Endothelial cell of umbilical vein (primary cell): ENCODE results near the gene TMEM184C. TPM values are rescaled to one million over a fixed set of nuclear protein-coding genes. Genes with fewer than 3 reads are reported as not detected.

ENCODE experiments used
- BruUV-seq: library from RNA; stranded (reverse); fragments of 400-500 nt; replicated peaks from 2 replicates; lab custom pipeline; 2021; lab: Mats Ljungman, UMichigan
- CTCF ChIA-PET: fragments of 300-600, 350-600 bp; sonication (Branson Sonifier 250); formaldehyde crosslinking; loops from one replicate; lab custom pipeline; 2021; ENCODE audit warnings: antibody characterized with exemption, inconsistent platforms; lab: Charles Lee
- POLR2A ChIA-PET: fragments of 300-600, 350-600 bp; sonication (Branson Sonifier 250); formaldehyde crosslinking; loops from one replicate; lab custom pipeline; 2021; ENCODE audit warnings: antibody characterized with exemption, inconsistent platforms; lab: Charles Lee
- DNase-seq: peaks from one replicate; pipeline ENCODE4 v3.0.0-alpha.2; 2011; ENCODE audit warnings: low read depth, low spot score
- FAIRE-seq: peaks from 2 replicates; lab custom pipeline; 2011; peaks lifted over from hg19 to GRCh38; lab: Jason Lieb, UNC
- H2AFZ ChIP-seq: 2 replicates; pipeline ENCODE4 v1.6.0; 2012; ENCODE audit warnings: low read depth, low read length, control low read depth, inconsistent platforms
- H3K27ac ChIP-seq: 2 replicates; pipeline ENCODE4 v1.5.1; 2011; ENCODE audit warnings: low read depth, mild to moderate bottlenecking, control low read depth, low read length, moderate library complexity; ENCODE audit not compliant: insufficient read depth
- H3K27me3 ChIP-seq, 2 experiments: 2 replicates each; pipeline versions ENCODE4 v1.6.0 to v1.6.1; 2011; ENCODE audit warnings: low read length in 2 of 2, mixed read lengths in 1 of 2; ENCODE audit not compliant: control insufficient read depth in 2 of 2, insufficient read depth in 2 of 2
- H3K36me3 ChIP-seq, 2 experiments: 2 replicates in 1 of 2; 3 replicates in 1 of 2; pipeline ENCODE4 v1.5.1; 2011; ENCODE audit warnings: low read length in 2 of 2, mild to moderate bottlenecking in 1 of 2, moderate library complexity in 1 of 2; ENCODE audit not compliant: control insufficient read depth in 2 of 2, insufficient read depth in 2 of 2; ENCODE audit errors: extremely low read depth in 1 of 2
- H3K4me1 ChIP-seq: 3 replicates; pipeline ENCODE4 v1.5.1; 2011; ENCODE audit warnings: mild to moderate bottlenecking, low read length; ENCODE audit not compliant: control insufficient read depth, insufficient read depth; ENCODE audit errors: extremely low read depth
- H3K4me2 ChIP-seq: 2 replicates; pipeline ENCODE4 v1.6.1; 2011; ENCODE audit warnings: low read length, control low read depth, mixed read lengths; ENCODE audit not compliant: insufficient read depth
- H3K4me3 ChIP-seq, 3 experiments: fragments of 200-600 bp in 1 of 3; sonication (generic), shearing (Covaris generic) in 1 of 3; replicated peaks in 1 of 3; 2 replicates each; pipeline ENCODE4 v1.5.1; 2011 to 2016; ENCODE audit warnings: control low read depth in 3 of 3, low read length in 3 of 3, mild to moderate bottlenecking in 2 of 3, inconsistent platforms in 1 of 3, low read depth in 1 of 3, moderate library complexity in 1 of 3; ENCODE audit not compliant: insufficient read depth in 1 of 3
- H3K79me2 ChIP-seq: 2 replicates; pipeline ENCODE4 v1.6.0; 2012; ENCODE audit warnings: low read length, inconsistent platforms; ENCODE audit not compliant: control insufficient read depth, insufficient read depth
- H3K9ac ChIP-seq: replicated peaks from 2 replicates; pipeline ENCODE3; 2011; ENCODE audit warnings: low read length, control low read depth; ENCODE audit not compliant: insufficient read depth; ENCODE audit errors: extremely low read depth
- H3K9me1 ChIP-seq: replicated peaks from 3 replicates; pipeline ENCODE4 v1.6.0; 2011; ENCODE audit warnings: mild to moderate bottlenecking, low read length; ENCODE audit not compliant: control insufficient read depth, insufficient read depth; ENCODE audit errors: extremely low read depth
- H3K9me3 ChIP-seq: replicated peaks from 2 replicates; pipeline ENCODE4 v1.5.1; 2012; ENCODE audit warnings: low read length, inconsistent platforms; ENCODE audit not compliant: control insufficient read depth, insufficient read depth
- H4K20me1 ChIP-seq: replicated peaks from 2 replicates; pipeline ENCODE3; 2011; ENCODE audit warnings: mild to moderate bottlenecking, low read length; ENCODE audit not compliant: control insufficient read depth, insufficient read depth; ENCODE audit errors: extremely low read depth
- CTCF ChIP-seq, 2 donors: IDR thresholded peaks; 1 replicate in 1 of 2; 2 replicates in 1 of 2; pipeline ENCODE4 v1.5.1; 2011; ENCODE audit warnings: low read length in 2 of 2, mild to moderate bottlenecking in 2 of 2, moderate library complexity in 2 of 2, control low read depth in 1 of 2, inconsistent platforms in 1 of 2, low read depth in 1 of 2; ENCODE audit not compliant: insufficient read depth in 1 of 2; ENCODE audit errors: extremely low read depth in 1 of 2
- EZH2 ChIP-seq: IDR thresholded peaks from 2 replicates; pipeline ENCODE4 v1.6.1; 2012; ENCODE audit warnings: borderline replicate concordance, low read depth, mild to moderate bottlenecking, moderate library complexity, low read length, inconsistent platforms; ENCODE audit not compliant: severe bottlenecking
- FOS ChIP-seq: IDR thresholded peaks from 2 replicates; pipeline ENCODE4 v1.6.1; 2011; ENCODE audit warnings: mild to moderate bottlenecking, low read length, moderate library complexity, borderline replicate concordance; ENCODE audit not compliant: insufficient read depth
- GATA2 ChIP-seq: IDR thresholded peaks from 2 replicates; pipeline ENCODE4 v1.7.0; 2011; ENCODE audit warnings: low read depth, mild to moderate bottlenecking, moderate library complexity, mixed read lengths, low read length; ENCODE audit not compliant: insufficient read length, insufficient read depth
- JUN ChIP-seq: IDR thresholded peaks from 2 replicates; pipeline ENCODE4 v1.6.1; 2011; ENCODE audit warnings: borderline replicate concordance, low read depth; ENCODE audit not compliant: insufficient read length, insufficient read depth
- MAX ChIP-seq: IDR thresholded peaks from 2 replicates; pipeline ENCODE4 v1.6.1; 2011; ENCODE audit not compliant: insufficient read depth, insufficient read length
- MYC ChIP-seq: IDR thresholded peaks from one replicate; pipeline ENCODE4 v1.6.1; 2011; ENCODE audit warnings: mild to moderate bottlenecking, low read depth, low read length
- POLR2A ChIP-seq: IDR thresholded peaks from 2 replicates; pipeline ENCODE4 v1.6.1; 2012; ENCODE audit warnings: low read depth, mild to moderate bottlenecking, control low read depth, low read length
- POLR2AphosphoS5 ChIP-seq: IDR thresholded peaks from 2 replicates; pipeline ENCODE4 v1.6.1; 2012; ENCODE audit warnings: low read depth, mild to moderate bottlenecking, control low read depth, low read length, moderate library complexity; ENCODE audit not compliant: insufficient read depth
- dilution Hi-C: fragments of 300-500 bp; cut with MboI; formaldehyde crosslinking; loops from one replicate; pipeline ENCODE4 v1.15.0; 2019; ENCODE audit warnings: low sequenced_read_pairs; ENCODE audit not compliant: extremely low pct_ligation_motif_present
- intact Hi-C: fragments of 100-400 bp; cut with micrococcal nuclease; formaldehyde crosslinking; loops from one replicate; pipeline ENCODE4 v1.10.0; 2022
- polyA plus RNA-seq, 4 experiments: library from polyadenylated mRNA; depleted of rRNA in 3 of 4; stranded (reverse) in 3 of 4; unstranded in 1 of 4; fragments of >200 nt; gene quantifications; 2 replicates each; pipeline versions ENCODE4 v1.2.1 to v1.2.3, GENCODE V29; 2011 to 2012; ENCODE audit warnings: missing spikeins in 1 of 4
- total RNA-seq: library from RNA; stranded (reverse); gene quantifications from 2 replicates; pipeline ENCODE4 v1.2.3, GENCODE V29; 2021

TMEM184C gene
- total and polyA plus RNA-seq, 2 donors (not counting 3 experiments of a cell fraction or from before 2014, with no cell fraction given) = 10.3 to 29.2 TPM

- Histone ChIP-seq H3K9me3 (no peaks in the 10 kb centered on the region), H3K9ac (no peak overlapping the region), H3K27ac (no peak overlapping the region), H3K36me3 (no peaks in the 10 kb centered on the region), H3K79me2 (no peaks in the 10 kb centered on the region), H3K9me1 (no peaks in the 10 kb centered on the region), H3K4me2 (no peak overlapping the region), H3K4me1 (peaks cover 4% of the 10 kb centered on the region), H4K20me1 (no peaks in the 10 kb centered on the region), H3K4me3 (no peak overlapping the region), H2AFZ (no peak overlapping the region), H3K27me3 (peaks cover 0 to 3% of the 10 kb centered on the region in 2 experiments)
- CTCF ChIA-PET = interaction anchor here (1.7 to 7.6 kb wide), 3 partner anchors 75 to 433 kb away, joined by 9 to 146 read pairs (median 10); no protein-coding TSS in a partner anchor
- dilution Hi-C loops = no loop called here
- DNase-seq (no peak), FAIRE-seq (no peak)
- TF ChIP-seq POLR2A (no peak), JUN (no peak), MAX (no peak), EZH2 (no peak), CTCF (IDR thresholded peaks at IDR 0.05; ENCODE audit: extremely low read depth in 1 of 2, insufficient read depth in 1 of 2, low read depth in 1 of 2, low read length in 2 of 2) (no peak), FOS (no peak), GATA2 (no peak), POLR2AphosphoS5 (no peak), MYC (no peak)
- intact Hi-C loops = no loop called here
- POLR2A ChIA-PET = no interaction called here
- BruUV-seq = no TSS peak
Measured at GRCh38 chr4:147594107-147594506, 23.1 kb upstream of the TMEM184C start.
